ENCODE results near the gene ABCD3.

DNA sequence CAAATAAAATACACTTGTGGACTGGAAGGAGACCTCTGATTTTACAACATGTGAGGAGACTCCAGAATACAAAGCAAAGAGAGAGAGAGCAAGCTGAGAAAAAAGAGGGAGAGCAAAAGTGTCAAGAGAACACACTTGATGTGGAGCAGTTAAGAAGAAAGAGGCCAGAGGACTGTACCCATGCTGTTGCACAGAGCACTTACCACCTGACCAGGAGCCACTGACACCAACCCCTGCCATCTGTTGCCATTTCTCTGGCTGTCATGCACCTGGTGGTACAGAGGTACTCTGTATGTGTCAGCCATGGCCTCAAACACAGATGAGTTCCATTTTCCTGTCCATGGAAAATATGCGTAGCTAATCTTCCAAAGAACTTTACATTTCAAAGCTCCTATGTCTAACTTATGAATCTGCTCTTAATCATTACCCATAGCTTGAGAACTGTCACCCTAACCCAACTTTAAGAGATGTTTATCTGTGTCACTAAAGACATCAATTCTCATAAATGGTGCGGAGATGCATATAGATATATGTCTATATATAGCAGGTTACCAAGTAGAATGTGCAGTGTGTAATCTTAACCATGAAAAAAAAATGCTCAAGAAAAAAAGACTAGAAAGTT lies 32.8 kb upstream of the ABCD3 start:
- TF ChIP-seq CTCF (IDR thresholded peaks at IDR 0.05), result no peak
- no peak for TF ChIP-seq POLR2A (IDR thresholded peaks at IDR 0.05)
